ENCODE results near the gene PHOSPHO1. TPM values are rescaled to one million over a fixed set of nuclear protein-coding genes. Genes with fewer than 3 reads are reported as not detected.
A peak's percentile ranks its signal among the peaks of the same experiment; 100 is the strongest.

The PHOSPHO1 gene
- total RNA-seq, 1 donor from 2014 or later: 0.05 TPM

- DNase-seq (ENCODE audit: low read depth): no peak
Observed at GRCh38 chr17:49242813-49243212, 12.2 kb upstream of the PHOSPHO1 start.

DNA sequence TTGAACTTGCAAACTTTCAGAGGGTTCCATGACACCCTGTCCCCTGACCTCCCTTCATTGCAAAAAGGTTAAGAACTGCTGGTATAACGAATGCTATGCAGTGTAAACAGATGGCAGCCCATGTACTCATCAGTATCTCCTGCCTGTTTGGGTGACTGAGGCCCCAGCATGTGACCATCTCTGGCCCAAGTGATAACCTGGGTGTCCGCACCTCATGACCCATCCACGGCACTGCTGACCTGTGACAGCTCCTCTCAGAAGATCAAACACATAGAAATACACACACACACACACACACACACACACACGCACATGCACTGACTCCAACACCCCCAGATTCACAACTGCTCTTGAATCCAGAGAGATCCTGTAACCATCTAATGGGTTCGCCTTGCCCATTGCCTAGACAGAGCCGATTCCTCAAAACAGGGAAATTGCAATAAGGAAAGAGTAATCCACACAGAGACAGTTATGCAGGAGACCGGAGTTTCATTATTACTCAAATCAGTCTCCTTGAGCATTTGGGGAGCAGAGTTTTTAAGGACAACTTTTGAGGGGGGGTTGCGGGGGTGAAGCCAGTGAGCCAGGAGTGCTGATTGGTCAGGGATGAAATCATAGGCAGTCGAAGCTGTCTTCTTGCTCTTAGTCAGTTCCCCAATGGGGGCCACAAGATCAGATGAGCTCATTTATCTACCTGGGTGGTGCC, 11.3 kb upstream of the PHOSPHO1 start:
- DNase-seq (ENCODE audit: low read depth): no peak

DNA sequence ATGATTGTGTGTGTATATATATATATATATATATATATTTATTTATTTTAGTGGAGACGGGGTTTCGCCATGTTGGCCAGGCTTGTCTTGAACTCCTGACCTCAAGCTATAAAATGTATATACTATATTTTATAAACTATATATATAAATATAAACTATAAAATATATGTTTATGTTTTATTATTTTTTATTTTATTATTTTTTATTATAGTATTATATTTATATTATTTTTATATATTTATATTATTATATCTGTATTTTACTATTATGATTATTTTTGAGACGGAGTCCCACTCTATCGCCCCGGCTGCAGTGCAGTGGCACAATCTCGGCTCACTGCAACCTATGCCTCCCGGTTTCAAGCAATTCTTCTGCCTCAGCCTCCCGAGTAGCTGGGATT, 10.5 kb upstream of the PHOSPHO1 start:
- no peak for DNase-seq (ENCODE audit: low read depth)

DNA sequence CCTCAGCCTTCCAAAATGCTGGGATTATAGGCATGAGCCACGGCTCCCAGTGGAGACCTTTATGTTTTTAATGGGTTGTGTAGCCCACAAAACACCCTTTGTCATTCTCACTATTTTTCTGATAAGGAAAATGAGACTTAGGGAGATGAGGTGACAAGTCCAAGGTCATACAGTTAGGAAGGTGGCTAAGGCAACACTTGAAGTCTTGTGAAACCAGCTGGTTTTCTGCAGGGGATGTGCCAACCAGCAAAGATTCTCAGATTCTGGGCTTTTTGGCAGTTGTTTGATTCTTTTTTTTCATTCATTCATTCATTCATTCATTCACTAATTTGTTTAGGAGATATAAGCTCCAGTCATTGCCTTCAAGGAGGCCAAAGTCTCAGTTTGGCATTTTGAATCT, 10.0 kb upstream of the PHOSPHO1 start:
- no peak for DNase-seq (ENCODE audit: low read depth)

DNA sequence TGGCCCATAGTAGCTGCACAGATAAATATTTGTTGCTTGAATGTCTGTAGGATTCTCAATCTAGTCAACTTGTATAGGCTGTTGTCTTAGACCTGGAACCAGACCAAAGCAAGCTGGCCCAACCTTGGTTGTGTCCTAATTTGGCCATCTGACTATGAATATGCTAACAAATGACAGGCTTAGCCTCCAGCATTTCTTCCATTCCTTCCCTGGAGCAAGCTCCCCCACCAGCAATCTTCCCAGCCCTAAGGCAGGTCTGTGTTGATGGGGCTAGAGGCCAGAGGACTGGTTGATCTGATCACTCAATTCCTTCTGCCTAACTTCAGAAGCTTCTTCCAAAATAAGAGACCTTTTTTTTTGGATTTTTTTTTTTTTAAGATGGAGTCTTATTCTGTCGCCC, 9.4 kb upstream of the PHOSPHO1 start:
- DNase-seq (ENCODE audit: low read depth): no peak

DNA sequence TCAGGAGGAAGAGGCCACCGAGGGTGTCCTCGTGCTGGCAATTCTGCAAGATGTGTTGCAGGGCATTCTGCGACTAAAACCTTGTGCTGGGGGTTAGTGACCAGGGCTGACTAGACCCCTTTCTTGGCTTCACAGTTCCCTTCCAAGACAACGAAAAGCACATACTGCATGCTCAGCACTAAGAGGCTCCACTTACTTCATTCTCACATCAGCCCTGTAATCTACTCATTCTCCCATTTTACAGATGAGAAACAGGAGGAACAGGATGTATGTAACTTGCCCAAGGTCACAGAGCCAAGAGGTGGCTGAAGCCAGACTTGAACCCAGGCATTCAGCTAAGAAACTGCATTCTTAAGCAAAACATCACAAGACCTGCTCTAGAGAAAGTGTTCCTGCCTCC, 5.3 kb upstream of the PHOSPHO1 start:
- no peak for DNase-seq (ENCODE audit: low read depth)

DNA sequence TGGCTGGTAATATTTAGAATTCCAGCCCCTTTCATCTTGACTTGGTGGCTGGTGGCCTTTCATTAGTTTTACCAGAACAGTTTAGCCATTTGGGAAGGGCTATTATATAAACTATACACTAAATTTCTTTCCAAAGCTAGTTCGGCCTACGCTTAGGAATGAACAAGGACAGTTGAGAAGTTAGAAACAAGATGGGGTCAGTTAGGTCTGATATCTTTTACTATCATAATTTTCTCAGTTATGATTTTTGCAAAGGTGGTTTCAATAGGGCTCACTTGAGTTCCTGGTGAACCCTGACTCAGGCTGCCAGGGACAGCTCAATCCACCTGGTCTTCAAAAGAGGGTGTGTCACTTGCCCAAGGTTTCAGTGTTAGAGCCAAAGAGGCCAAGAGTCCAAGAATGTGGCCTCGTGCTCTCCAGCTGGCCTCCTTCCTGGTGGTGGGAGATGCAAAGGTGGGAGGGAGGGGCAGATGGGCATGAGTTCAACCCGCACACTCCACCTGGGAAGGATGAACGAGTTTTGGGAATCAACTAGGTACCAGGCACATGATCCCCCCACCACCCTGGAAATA, 4.0 kb upstream of the PHOSPHO1 start:
- DNase-seq (ENCODE audit: low read depth): no peak

- no peak for DNase-seq (ENCODE audit: low read depth)
Observed at GRCh38 chr17:49231563-49231894, 942 bp upstream of the PHOSPHO1 start.

- DNase-seq (ENCODE audit: low read depth): no peak
Observed at GRCh38 chr17:49229805-49230600, 584 bp downstream of the PHOSPHO1 start.

GRCh38 chr17:49229076-49229804, 1.3 kb downstream of the PHOSPHO1 start:
- no peak for DNase-seq (ENCODE audit: low read depth)

GRCh38 chr17:49227436-49228261, 2.9 kb downstream of the PHOSPHO1 start:
- peak; percentile 50 for DNase-seq (ENCODE audit: low read depth)

GRCh38 chr17:49226771-49227435, 3.7 kb downstream of the PHOSPHO1 start:
- DNase-seq (ENCODE audit: low read depth): no peak

GRCh38 chr17:49225554-49226236, 4.9 kb downstream of the PHOSPHO1 start:
- DNase-seq (ENCODE audit: low read depth): no peak

- DNase-seq (ENCODE audit: low read depth): no peak
Observed at GRCh38 chr17:49224997-49225337, 5.6 kb downstream of the PHOSPHO1 start.

- DNase-seq (ENCODE audit: low read depth): no peak
Observed at GRCh38 chr17:49224198-49224996, 6.2 kb downstream of the PHOSPHO1 start.

DNA sequence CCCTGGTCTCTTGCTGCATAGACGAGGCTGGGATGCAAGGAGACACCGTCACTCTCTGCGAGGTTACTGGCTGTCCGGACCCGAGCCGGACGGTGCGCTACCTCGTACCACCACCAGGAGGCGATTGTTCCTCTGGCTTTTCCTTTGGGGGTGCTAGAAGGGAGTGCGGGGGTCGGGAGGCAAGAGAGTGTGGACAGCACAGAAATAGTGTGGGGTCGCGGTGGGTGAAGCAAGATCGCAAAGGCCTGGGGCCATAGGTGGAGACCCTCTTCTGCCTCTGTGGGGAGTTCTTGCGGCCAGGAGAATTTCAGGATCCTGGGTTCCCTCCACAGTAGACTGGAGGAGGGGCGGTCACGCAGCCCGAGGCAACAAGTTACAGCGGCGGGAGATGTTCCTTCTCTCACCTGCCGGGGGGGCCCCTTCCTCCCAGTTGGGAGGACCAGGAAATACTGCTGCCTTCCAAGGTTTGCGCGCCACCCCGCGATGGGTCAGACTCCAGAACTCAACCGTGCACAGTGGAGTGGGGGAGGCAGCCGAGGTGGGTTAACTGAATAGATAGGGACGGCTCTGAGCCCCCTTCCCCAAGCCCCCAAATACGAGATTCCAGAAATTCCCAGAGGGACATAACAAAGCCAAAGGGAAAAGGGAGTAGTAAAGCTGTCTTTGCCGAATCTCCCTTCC, 6.9 kb downstream of the PHOSPHO1 start:
- DNase-seq (ENCODE audit: low read depth): no peak

DNA sequence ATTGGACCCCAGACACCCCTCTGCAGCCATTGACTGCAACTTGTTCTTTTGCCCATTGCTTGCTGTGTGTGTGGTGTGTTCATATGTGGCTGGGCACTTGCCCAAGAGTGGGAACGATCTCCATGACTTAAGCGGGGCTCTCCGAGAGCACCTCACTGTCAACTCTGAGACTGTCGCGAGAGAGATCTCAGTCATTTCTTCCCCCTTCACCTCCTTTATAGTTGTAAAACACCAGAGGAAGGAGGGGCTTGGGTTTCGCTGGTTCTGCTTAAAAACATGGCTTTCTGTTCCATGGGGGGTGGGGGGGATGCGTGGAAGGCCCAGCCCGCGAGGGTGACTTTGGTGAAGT, 7.4 kb downstream of the PHOSPHO1 start:
- DNase-seq (ENCODE audit: low read depth): no peak

DNA sequence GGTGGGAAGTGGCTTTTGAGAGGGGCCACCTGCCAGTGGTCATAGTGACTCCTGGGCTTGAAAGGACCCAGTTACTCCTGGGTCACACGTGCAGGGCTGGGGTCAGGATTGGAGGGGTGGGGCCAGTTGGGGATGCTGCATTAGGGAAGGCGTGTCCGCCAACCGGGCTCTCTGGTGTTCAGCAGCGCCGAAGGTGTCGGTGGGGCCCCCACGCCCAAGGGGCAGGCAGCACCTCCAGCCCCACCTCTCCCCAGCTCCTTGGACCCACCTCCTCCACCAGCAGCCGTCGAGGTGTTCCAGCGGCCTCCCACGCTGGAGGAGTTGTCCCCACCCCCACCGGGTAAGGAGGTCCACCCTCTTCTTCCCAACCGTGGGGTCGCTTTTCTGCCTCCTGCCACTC, 10.6 kb downstream of the PHOSPHO1 start:
- DNase-seq (ENCODE audit: low read depth): no peak

Data from renal cortical epithelial cell (primary cell).